ENCODE measurements around the gene NUDT14.

The NUDT14 gene

GRCh38 chr14:105218611-105219010, 37.5 kb upstream of the NUDT14 start:
- peaks cover 47% of the 10 kb centered on the region for H3K36me3 ChIP-seq (ENCODE audit: low read depth)
- no peaks in the 10 kb centered on the region for H3K4me1 ChIP-seq (ENCODE audit: insufficient read depth, poor library complexity, severe bottlenecking)
- no peak for TF ChIP-seq CTCF (IDR thresholded peaks at IDR 0.05; ENCODE audit: poor library complexity, severe bottlenecking)
- ATAC-seq (ENCODE audit: low read depth) (no peak), DNase-seq (ENCODE audit: low spot score) (no peak)
- no peaks in the 10 kb centered on the region for H3K9me3 ChIP-seq (ENCODE audit: severe bottlenecking)
- H3K27me3 ChIP-seq (ENCODE audit: insufficient read depth, poor library complexity, severe bottlenecking): no peaks in the 10 kb centered on the region
- H3K4me3 ChIP-seq (ENCODE audit: severe bottlenecking): no peak overlapping the region
- H3K27ac ChIP-seq (ENCODE audit: poor library complexity, severe bottlenecking): no peak overlapping the region

GRCh38 chr14:105217774-105218173, 36.7 kb upstream of the NUDT14 start:
- H3K4me1 ChIP-seq (ENCODE audit: insufficient read depth, poor library complexity, severe bottlenecking): no peaks in the 10 kb centered on the region
- no peak overlapping the region for H3K4me3 ChIP-seq (ENCODE audit: severe bottlenecking)
- TF ChIP-seq CTCF (IDR thresholded peaks at IDR 0.05; ENCODE audit: poor library complexity, severe bottlenecking): no peak
- H3K9me3 ChIP-seq (ENCODE audit: severe bottlenecking): no peaks in the 10 kb centered on the region
- H3K27me3 ChIP-seq (ENCODE audit: insufficient read depth, poor library complexity, severe bottlenecking): no peaks in the 10 kb centered on the region
- H3K27ac ChIP-seq (ENCODE audit: poor library complexity, severe bottlenecking): no peak overlapping the region
- ATAC-seq (ENCODE audit: low read depth) (no peak), DNase-seq (ENCODE audit: low spot score) (no peak)
- H3K36me3 ChIP-seq (ENCODE audit: low read depth): peaks cover 38% of the 10 kb centered on the region

GRCh38 chr14:105216490-105217247, 35.6 kb upstream of the NUDT14 start:
- ATAC-seq (ENCODE audit: low read depth) (no peak), DNase-seq (ENCODE audit: low spot score) (no peak)
- no peaks in the 10 kb centered on the region for H3K4me1 ChIP-seq (ENCODE audit: insufficient read depth, poor library complexity, severe bottlenecking)
- no peaks in the 10 kb centered on the region for H3K27me3 ChIP-seq (ENCODE audit: insufficient read depth, poor library complexity, severe bottlenecking)
- TF ChIP-seq CTCF (IDR thresholded peaks at IDR 0.05; ENCODE audit: poor library complexity, severe bottlenecking): no peak
- peaks cover 31% of the 10 kb centered on the region for H3K36me3 ChIP-seq (ENCODE audit: low read depth)
- H3K27ac ChIP-seq (ENCODE audit: poor library complexity, severe bottlenecking): no peak overlapping the region
- no peaks in the 10 kb centered on the region for H3K9me3 ChIP-seq (ENCODE audit: severe bottlenecking)
- H3K4me3 ChIP-seq (ENCODE audit: severe bottlenecking): no peak overlapping the region

- Histone ChIP-seq H3K4me3 (ENCODE audit: severe bottlenecking) (no peak overlapping the region), H3K36me3 (ENCODE audit: low read depth) (peaks cover 20% of the 10 kb centered on the region), H3K9me3 (ENCODE audit: severe bottlenecking) (no peaks in the 10 kb centered on the region), H3K27ac (ENCODE audit: poor library complexity, severe bottlenecking) (no peak overlapping the region), H3K4me1 (ENCODE audit: insufficient read depth, poor library complexity, severe bottlenecking) (no peaks in the 10 kb centered on the region), H3K27me3 (ENCODE audit: insufficient read depth, poor library complexity, severe bottlenecking) (no peaks in the 10 kb centered on the region)
- no peak for DNase-seq (ENCODE audit: low spot score)
- no peak for TF ChIP-seq CTCF (IDR thresholded peaks at IDR 0.05; ENCODE audit: poor library complexity, severe bottlenecking)
- ATAC-seq (ENCODE audit: low read depth): no peak
These were observed 34.5 kb upstream of the NUDT14 start for GRCh38 chr14:105215602-105216001.

DNA sequence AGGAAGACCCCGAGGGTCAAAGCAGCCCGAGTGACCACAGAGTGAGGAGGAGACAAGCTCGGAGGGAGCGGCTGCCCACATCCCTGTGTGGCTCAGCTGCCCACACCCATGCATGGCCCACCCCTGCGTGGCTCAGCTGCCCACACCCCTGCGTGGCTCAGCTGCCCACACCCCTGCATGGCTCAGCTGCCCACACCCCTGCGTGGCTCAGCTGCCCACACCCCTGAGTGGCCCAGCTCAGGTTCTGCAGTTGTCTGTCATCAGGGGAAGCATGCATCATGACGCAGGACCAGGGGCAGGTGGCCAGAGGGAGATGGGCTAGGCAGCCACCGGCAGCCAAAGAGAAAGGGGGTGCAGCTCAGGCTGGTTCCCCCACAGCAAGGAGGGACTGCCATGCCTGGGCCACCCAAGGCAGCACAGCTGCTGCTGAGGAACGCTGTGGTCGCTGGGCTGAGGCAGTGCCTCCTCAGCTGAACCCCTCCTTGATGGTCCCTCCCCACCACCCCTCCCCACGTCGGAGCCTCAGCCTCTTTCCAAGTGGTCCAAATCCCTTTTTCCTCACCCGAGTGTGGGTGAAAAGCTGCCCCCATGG, 33.3 kb upstream of the NUDT14 start:
- peaks cover 18% of the 10 kb centered on the region for H3K36me3 ChIP-seq (ENCODE audit: low read depth)
- DNase-seq (ENCODE audit: low spot score): no peak
- H3K27me3 ChIP-seq (ENCODE audit: insufficient read depth, poor library complexity, severe bottlenecking): no peaks in the 10 kb centered on the region
- H3K4me1 ChIP-seq (ENCODE audit: insufficient read depth, poor library complexity, severe bottlenecking): no peaks in the 10 kb centered on the region
- no peak overlapping the region for H3K27ac ChIP-seq (ENCODE audit: poor library complexity, severe bottlenecking)
- no peak for TF ChIP-seq CTCF (IDR thresholded peaks at IDR 0.05; ENCODE audit: poor library complexity, severe bottlenecking)
- H3K9me3 ChIP-seq (ENCODE audit: severe bottlenecking): no peaks in the 10 kb centered on the region
- ATAC-seq (ENCODE audit: low read depth): no peak
- no peak overlapping the region for H3K4me3 ChIP-seq (ENCODE audit: severe bottlenecking)

All from RWPE2 (cell line).